GM13976 (cell line): ENCODE results near the gene COMMD4.

ENCODE experiments used
- DNase-seq: peaks from one replicate; pipeline ENCODE4 v3.0.0; 2012; ENCODE audit warnings: low spot score
- CTCF ChIP-seq: IDR thresholded peaks from 2 replicates; pipeline ENCODE4 v1.5.1; 2012; ENCODE audit warnings: borderline replicate concordance, mild to moderate bottlenecking; ENCODE audit not compliant: insufficient read depth; ENCODE audit errors: extremely low read depth, missing control alignments, control extremely low read depth
- in situ Hi-C: fragments of 300-500 bp; cut with MboI; formaldehyde crosslinking; loops from one replicate; pipeline ENCODE4 v1.12.0; 2022; ENCODE audit warnings: low sequenced_read_pairs, mixed read lengths, inconsistent platforms; ENCODE audit not compliant: unreplicated experiment

The COMMD4 gene

DNA sequence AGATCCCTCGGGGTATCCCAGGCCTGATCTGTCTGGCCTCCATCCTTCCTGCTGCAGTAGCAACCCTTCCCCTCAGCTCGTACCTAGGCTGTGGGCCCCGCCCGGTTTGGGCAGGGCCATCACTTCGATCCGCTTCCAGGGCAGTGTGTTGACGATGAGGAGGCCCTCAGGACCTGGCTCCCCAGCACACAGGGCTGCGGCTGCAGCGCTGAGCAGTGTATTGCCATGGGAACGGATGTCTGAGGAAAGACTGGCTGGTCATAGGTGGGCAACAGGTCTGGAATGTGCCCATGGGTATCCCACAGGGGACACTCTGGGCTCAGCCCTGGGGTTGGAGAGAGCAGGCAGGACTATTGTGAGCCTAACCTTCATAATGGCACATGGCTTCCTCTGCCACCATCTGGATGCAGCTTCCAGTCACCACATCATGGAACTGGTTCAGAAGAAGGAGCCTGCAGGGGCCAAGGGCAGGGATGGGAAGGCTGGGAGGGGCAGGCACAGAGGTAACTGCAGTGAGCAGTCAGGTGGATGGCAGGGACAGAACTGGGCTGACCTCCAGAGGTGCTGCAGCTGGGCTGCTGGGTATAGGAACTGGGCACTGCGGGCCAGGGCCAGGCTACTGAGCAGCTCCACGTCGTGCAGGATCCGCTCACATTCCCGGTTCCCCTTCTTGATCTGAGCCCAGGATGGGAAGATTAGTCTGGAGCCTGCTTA lies 23.8 kb downstream of the COMMD4 start:
- in situ Hi-C loops: loop anchor here (25.0 kb wide), 1 partner anchor 278 kb away; the partner anchor contains the start of genes IMP3, SNUPN and SNX33
- DNase-seq: no peak
- no peak for TF ChIP-seq CTCF

GRCh38 chr15:75360391-75360790 lies 24.5 kb downstream of the COMMD4 start:
- no peak for TF ChIP-seq CTCF
- in situ Hi-C loops: loop anchor here (25.0 kb wide), 1 partner anchor 277 kb away; the partner anchor contains the start of genes IMP3, SNUPN and SNX33
- no peak for DNase-seq

DNA sequence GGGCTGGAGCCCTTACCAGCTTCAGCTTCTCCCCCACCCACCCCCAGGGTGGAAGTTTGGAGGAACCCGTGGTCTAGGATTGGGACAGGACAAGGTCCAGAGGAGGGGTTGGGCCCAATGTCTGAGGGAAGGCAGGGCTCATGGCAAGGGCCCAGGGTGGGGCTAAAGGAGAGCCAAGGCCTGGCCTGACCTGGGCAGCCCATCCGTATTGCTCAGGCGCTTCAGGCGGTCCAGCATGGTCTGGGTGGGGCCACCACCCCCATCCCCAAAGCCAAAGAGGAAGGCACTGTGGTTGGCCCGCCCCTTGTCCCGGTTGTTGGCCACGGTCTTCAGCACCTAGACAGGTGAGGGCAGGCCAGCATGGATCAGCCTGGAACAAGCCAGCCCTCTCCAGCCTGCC lies 25.0 kb downstream of the COMMD4 start:
- no peak for TF ChIP-seq CTCF
- in situ Hi-C loops: loop anchor here (25.0 kb wide), 1 partner anchor 276 kb away; the partner anchor contains the start of genes IMP3, SNUPN and SNX33

DNA sequence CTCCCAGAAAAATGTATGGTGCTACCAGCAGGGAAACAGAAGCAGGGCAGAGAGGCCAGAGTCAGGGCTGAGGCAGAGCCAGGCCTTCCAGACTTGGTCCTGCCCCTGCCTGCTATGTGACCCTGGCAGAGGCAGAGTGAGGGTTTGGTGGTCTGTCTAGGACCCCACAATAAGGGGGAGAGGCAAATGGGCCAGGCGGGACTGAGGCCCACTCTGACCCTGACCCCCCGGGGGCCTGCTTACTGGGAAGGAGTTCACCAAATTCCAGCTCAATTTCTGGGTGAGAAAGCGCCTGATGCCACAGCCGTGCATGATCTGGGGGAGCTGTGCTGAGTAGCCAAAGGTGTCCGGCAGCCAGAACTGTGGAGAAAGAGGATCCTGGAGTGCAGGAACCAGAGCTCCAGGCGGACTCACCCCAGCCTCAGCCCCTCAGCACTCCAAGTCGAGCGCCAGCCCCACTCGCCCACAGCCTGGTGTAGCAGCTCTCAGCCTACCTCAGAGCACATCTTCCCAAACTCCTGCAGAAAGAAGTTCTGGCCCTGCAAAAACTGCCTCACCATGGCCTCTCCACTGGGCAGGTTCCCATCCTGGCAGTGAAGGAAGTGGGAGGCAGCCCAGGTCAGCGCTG lies 25.6 kb downstream of the COMMD4 start:
- no peak for TF ChIP-seq CTCF
- in situ Hi-C loops: loop anchor here (25.0 kb wide), 1 partner anchor 276 kb away; the partner anchor contains the start of genes IMP3, SNUPN and SNX33
- no peak for DNase-seq

More for the DNA sequence above, 25.0 kb downstream of the COMMD4 start:
- no peak for DNase-seq

GRCh38 chr15:75361989-75362641 lies 26.3 kb downstream of the COMMD4 start:
- no peak for TF ChIP-seq CTCF
- in situ Hi-C loops: loop anchor here (25.0 kb wide), 1 partner anchor 275 kb away; the partner anchor contains the start of genes IMP3, SNUPN and SNX33

DNA sequence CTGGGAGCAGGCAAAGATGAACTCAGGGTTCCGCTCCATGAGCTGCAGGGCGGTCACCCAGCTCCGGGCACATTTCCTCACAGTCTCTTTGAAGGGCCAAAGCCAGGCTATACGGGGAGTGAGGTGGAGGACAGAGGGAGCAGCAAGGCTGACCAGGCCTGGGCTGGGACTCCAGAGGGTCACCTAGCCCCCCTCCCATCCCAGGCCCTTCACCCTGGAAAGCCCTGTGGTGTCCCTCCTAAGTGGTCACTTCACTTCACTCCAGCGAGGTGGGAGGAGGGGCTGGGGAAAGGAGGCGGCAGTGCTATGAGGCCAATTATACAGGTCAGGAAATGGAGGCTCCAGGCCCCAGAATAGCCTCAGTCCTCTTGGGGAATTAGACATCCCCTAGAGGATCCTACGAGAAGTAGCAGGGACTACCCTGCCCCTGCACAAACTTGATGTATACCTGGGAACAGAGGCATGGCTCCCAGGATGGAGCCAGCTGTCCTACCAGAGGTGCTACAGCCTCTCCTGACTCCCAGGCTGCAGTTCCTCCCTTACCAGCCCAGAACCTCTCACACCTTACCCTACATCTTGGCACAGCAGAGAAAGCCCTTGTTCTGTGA lies 26.9 kb downstream of the COMMD4 start:
- DNase-seq: no peak
- no peak for TF ChIP-seq CTCF
- in situ Hi-C loops: loop anchor here (25.0 kb wide), 1 partner anchor 275 kb away; the partner anchor contains the start of genes IMP3, SNUPN and SNX33

More at GRCh38 chr15:75361989-75362641, 26.3 kb downstream of the COMMD4 start:
- no peak for DNase-seq
